Hematopoietic multipotent progenitor cell (in vitro differentiated cells): ENCODE results near the gene WDR37. TPM values are rescaled to one million over a fixed set of nuclear protein-coding genes. Genes with fewer than 3 reads are reported as not detected.
A peak's percentile ranks its signal among the peaks of the same experiment; 100 is the strongest.
"Not testable (repeated sequence)": the region's sequence is repeated elsewhere in the genome, so short reads cannot be mapped to it uniquely, and the experiment has no call there.

Experiments used
- DNase-seq, 3 donors: peaks; one replicate each; pipeline ENCODE4 v3.0.0-alpha.2; 2011 to 2015; ENCODE audit warnings: low read depth in 2 of 3, low spot score in 2 of 3
- total RNA-seq: library from RNA; depleted of rRNA; stranded (reverse); fragments of >200 nt; gene quantifications from one replicate; pipeline ENCODE4 v1.2.3, GENCODE V29; 2012

The WDR37 gene
- total RNA-seq, 1 donor: 18.0 TPM

DNA sequence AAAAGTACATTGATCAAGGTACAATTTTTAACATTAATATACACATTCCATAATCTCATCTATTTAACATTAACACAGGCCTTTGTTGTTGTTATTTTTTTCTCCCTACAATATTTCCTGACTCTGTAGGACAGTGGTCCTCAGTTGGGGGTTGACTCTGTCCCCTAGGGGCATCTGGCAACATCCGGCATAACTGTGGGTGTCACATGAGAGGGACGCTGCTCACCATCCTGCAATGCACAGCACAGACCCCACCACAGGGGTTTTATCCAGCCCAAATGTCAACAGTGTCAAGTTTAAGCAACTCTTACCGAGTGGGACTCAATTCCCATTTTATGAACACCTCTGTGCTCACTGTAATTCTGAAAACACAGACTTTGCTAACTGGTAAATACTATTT lies 16.1 kb upstream of the WDR37 start:
- DNase-seq: no peak

DNA sequence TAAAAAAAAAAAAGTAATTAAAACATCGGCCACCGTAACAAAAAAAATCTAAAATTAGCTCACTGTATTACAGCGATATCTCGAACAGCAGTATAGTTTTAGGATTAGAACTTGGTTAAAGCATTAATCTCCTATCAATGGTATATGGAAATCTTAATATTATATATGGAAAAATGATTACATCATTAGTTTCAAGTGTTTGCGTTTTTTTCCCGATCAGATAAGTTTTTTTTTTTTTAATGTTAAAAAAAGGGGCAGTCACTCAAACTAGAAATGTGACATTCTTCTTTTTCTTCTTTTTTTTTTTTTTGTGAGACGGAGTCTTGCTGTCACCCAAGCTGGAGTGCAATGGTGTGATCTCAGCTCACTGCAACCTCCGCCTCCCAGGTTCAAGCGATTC lies 14.7 kb upstream of the WDR37 start:
- no peak for DNase-seq

DNA sequence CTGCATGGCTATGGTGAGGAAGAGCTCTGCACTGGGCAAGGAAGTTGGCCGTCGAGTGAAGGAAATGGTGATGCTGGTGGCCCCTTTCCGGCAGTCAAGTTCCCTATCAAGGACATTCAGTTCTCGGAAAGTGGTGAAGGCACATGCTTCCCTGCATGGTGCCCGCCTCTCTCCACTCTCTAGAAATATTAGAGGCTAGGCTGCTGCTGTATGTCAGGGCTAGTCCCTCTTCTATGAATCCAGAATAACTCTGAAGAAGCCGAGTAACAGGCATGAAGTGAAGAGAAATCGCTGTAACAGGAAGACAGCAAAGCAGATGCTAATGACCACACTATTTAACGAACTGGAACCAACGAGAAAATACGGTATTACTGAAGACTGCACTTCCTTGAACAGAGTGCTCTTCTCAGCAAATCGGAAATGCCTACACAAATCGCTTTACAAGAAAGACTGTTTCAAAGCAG lies 12.6 kb upstream of the WDR37 start:
- DNase-seq: peak in 1 of 3 donors; percentile 62

DNA sequence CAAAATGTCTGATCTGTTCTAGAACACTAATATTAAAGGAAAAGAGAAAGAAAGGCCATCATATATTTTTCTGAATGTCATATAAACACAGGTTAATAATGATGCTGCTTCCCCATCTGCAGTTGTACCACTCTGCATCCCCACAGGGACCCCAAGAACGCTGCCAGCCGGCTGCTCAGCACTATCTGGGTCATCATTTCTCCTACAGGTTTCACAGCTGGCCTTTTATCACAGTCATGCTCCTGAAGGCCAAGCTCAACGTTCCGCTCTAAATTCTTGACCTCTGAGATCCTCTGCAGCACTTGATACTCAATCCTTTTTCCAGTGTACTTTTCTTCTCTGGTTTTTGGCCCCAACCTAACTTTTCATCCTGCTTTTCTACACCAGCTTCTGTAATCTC lies 12.0 kb upstream of the WDR37 start:
- DNase-seq: no peak

DNA sequence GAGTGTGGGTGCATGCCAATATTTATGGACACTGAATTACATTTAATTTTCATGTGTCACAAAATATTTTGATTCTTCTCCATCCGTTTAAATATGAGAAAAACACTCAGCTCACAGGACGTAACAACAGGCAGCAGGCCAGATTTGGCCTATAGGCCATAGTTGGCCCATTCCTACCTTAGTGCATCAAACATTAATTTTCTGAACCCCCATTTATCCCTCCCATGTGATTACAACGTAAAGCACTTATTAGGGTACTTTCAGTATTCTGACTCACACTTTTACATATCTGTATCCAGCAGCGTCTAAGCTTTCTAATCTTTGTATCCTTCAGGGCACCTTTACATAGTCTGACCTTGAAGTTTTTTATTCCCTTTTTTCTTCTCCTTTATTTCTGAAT lies 11.2 kb upstream of the WDR37 start:
- no peak for DNase-seq

DNA sequence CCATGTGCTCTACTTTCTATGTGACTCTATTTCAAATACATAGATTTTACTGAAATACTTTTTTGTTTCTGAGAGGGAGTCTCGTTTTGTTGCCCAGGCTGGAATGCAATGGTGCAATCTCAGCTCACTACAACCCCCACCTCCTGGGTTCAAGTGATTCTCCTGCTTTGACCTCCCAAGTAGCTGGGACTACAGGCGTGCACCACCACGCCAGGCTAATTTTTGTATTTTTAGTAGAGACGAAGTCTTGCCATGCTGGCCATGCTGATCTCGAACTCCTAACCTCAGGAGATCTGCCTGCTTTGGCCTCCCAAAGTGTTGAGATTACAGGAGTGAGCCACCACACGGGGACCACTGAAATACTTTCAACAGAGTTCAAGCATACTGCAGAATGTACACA lies 10.8 kb upstream of the WDR37 start:
- no peak for DNase-seq

DNA sequence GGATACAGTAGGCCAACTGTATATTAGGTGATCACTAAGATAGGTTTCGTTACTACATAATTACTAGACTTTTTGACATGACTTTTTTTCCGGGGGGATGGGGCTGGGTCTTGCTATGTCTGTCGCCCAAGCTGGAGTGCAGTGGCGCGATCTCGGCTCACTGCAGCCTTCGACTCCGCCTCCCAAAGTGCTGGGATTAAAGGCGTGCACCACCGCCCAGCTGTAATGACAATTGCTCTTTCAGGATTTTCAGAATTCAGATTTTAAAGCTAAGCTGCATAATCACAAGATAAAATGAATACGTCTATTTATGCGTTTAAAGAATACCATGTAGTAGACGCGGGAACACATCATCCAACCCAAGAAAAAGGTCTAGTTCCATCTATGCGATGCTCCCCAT lies 8.2 kb upstream of the WDR37 start:
- no peak for DNase-seq

DNA sequence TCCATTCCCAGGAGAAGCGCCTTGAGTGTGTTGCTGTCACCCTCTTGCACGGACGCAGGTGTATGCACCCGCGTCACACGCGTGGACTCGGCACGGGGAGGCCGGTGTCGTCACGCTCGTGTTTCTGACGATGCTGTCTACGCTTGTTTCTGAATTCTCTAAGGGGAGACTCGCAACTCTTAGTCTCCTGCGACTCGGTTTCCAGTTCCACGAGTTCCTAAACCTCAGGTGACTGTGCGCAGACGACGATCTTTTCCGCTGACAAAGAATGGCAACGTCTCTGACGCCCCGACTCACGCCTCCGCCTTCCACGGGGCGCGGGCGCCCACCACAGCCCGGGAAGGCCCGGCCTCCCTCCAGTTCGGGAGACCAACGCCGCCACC lies 7.8 kb upstream of the WDR37 start:
- no peak for DNase-seq

DNA sequence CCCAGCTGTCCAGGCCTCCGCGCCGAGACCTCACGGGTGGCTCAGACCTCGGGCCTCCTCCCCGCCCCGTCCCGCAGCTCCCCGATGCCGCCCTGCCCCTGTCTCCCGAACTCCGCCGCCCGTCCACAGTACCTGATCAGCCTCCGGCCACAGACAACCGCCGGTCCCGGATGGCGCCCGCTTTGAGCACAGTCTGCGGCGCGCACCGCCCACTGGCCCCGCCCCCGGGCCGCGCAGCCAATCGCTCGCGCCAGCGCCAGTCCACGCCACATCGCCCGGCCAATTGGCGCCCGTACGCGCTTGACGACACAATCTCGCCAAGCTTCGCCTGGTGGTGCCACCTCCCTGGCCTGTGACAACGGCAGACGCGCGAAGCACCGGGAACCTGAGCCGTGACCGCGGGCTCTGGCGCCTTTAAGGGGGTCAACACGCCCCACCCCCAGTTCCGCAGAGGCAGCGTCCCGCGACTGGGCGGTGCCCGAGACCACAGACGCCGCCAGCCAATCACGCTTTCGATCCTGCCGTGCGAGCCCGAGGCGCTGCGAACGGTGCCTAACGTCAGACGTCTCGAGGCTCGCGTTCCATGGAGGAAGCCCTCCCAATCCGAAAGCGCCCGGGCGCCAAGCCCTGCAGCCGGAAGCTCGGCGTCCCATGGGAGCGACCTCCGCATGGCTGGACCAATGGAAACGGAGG lies 7.3 kb upstream of the WDR37 start, which contains the start of gene IDI1:
Gene IDI1, minus strand, starts transcription at position 388 of the 693 bp plus-strand sequence. Its CDS starts 116 bp downstream, at position 272.
- DNase-seq: peak; percentile 94 to 98 (median 98)

DNA sequence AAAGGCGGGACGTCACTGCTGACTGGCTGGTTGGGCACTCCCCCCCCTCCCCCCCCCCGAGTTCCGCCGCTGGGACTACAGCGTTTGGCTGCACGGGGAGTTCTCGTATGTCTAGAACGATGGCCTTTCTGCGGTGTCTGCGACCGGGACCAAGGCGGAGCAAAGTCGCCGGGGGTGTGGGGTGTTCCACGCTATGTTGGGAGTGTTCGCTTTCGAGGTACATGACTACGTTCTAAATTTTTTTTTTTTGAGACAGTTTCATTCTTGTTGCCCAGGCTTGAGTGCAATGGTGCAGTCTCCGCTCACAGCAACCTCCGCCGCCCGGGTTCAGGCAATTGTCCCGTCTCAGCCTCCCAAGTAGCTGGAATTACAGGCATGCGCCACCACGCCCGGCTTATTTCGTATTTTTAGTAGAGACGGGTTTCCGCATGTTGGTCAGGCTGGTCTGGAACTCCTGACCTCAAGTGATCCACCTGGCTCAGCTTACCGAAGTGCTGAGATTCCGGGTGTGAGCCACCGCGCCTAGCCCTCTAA lies 6.7 kb upstream of the WDR37 start:
- no peak for DNase-seq

DNA sequence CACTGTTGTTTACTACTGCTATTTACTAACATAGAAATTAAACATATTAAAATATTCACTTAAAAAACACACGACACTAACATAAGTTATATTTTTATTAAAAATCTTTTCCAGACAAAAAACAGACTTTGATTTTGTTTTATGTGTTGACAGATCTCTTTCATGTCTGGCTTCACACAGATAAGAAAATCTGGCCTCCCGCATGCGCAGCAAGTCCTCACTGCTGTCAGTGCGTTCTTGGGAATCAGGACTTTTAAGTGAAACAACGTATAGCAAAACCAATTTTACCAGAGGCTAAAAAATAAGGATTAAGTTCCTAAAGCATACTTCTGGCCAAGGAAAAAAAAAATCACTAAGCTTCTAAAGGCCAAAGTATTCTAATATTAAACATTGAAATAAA lies 6.0 kb upstream of the WDR37 start:
- no peak for DNase-seq

DNA sequence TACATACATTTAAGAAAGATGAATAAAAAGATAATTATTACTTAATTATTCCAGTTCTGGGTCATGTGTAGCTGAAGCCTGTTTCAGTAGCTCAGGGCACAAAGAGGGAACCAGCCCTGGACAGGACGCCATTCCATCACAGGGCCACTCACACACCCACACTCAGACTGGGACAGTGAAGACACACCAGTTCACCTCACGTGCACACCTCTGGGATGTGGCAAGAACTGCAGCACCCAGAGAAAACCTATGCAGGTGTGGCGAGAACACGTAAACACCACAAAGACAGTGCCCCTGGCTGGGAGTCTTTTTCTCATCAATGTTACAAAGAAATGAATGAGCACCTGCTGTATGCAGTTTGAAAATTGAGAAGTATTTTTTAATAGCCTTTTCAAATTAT lies 5.6 kb upstream of the WDR37 start:
- no peak for DNase-seq

DNA sequence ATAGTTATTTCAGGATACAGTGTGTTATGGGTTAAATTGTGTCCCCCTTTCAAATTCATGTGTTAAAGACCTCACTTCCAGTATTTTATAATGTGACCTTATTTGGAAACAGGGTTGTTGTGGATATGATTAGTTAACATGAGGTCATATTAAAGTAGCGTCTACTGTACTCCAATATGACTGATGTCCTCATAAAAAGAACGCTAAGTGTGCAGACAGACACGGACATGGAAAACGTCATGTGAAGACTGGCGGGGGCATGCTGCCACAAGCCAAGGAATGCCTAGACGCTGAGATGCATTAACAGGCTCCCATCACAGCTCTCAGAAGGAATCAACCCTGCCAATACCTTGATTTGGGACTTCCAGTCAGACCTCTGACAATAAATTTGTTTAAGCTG lies 1.5 kb upstream of the WDR37 start:
- no peak for DNase-seq

DNA sequence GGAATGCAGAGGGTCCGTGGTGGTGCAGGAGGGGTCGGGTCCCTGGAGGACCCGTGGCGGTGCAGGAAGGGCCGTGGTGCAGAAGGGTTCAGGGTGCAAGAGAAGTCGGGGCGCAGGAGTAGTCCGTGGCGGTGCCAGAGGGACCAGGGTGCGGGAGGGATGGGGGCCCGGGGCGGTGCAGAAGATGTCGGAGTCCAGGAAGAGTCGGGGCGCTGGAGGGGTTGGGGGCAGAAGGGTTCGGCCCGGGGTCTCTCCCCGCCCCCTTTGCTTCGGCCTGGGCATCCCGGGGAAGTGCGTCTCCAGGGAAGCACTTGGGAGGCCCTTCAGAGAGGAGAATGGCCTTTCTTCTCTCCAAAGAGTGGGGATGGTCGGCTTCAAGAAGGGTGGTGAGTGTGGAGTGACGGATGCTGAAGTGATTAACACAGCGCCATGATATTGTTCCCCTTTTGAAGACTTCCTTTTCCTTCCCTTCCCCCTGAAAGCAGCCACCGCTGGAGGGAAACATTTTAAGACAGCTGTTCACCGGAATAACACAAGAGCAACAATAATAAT lies 997 bp downstream of the WDR37 start:
- DNase-seq: peak in 2 of 3 donors; percentile 66 to 74

DNA sequence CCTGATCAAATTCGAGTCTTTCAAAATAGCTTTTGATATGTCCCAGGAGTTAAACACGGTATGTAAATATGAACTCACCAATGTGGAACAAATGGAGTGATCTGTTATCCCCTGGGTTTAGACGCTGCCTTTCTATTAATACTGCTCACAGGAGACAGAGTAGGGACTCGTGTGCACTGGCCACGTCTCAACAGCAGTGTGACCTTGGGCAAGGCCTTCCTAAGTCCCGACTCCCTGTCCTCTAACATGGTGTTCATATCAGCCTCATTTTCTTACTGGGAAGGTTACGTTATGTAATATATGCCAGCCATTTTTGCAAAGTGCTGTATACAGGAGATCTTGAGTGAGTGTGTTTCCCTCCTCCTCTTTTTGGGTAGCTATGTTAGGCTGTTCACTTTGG lies 1.8 kb downstream of the WDR37 start:
- DNase-seq: no peak

DNA sequence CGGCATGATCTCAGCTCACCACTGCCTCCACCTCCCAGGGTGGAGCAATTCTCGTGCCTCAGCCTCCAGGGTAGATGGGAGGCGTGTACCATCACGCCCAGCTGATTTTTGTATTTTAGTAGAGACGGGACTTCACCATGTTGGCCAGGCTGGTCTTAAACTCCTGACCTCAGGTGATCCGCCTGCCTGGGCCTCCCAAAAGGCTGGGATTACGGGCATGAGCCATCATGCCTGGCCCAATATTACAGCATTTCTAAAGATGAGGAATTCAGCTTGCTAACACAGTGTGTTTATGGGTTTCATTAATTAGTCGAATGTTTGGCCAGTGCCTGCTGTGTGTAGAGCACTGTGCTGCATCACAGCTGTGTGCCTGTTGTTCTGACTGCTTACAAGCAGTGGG lies 3.7 kb downstream of the WDR37 start:
- DNase-seq: no peak

DNA sequence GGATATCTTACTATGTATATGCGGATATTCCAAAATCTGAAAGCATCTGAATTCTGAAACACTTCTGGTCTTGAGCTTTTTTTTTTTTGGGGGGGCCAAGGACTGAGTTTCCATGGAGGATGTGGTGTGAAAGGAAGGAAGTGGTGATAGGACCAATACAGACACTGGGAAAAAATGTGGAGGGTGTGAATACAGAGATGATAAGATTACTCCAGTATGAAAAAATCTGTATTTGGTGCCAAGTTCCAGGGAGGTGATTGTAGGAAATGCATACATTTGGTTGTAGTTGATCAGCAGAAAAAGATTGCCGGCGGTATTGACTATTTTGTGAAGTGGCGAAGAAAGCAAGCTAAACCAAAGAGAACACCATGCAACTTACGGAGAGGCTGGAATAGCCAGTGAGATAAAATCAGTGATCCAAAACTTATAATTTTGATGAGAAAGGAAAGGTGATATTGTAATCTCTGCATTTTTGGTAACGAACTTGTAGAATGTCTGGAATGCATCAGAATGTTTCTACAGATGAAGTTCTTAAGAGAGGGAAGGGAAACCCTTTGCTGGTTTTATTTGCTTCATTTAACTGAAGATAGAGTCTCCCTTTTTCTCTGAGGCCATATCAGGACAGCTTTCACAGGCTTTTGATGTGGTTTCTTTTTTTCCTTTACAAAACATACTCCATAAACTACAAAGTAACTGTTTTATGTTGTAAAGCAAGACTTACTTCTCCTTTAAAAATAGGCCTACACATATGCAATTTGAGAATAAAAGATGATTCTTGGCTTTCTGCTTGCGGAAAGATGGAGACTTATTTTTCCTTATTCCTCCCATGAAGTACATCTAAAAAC lies 6.0 kb downstream of the WDR37 start:
- DNase-seq: no peak

DNA sequence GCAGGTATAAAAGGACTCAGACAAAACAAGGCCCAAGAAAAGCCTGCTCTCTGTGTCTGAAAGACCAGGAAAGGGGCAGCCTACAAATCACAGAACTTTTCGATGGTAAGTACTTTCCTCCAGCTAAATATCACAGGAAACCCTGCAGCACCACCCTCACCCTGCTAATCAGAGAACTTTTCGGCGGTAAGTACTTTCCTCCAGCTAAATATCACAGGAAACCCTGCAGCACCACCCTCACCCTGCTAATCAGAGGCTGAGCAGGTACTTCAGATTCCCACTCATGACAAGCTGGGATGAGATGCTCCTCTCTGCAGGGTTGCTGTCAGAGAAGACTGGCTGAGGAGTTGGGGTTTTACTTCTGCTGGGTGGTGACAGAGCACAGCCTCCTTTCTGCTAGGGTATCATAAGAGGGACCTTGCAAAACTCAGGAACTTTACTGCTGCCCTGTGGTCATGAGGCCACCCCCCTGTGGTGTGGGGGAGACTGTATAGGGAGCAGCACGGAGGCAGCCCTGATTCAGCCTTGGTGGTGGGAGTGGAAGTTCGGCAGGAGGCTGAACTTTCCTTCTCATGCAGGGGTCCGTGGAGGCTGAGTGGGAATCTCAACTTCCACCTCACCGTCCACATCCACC lies 7.2 kb downstream of the WDR37 start:
- DNase-seq: no peak

DNA sequence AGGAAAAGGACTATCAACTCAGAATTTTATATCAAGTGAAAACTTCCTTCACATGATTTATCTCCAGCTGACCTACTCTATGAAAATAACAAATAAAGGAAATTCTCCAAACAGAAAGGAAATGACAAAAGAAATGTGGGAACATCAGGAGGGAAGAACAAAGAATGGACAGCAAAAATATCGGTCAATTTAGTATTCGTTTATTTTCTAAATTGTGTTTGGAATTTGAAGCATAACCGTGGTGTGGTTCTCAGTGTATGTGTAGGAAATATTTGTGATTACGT lies 8.7 kb downstream of the WDR37 start:
- DNase-seq: no peak

DNA sequence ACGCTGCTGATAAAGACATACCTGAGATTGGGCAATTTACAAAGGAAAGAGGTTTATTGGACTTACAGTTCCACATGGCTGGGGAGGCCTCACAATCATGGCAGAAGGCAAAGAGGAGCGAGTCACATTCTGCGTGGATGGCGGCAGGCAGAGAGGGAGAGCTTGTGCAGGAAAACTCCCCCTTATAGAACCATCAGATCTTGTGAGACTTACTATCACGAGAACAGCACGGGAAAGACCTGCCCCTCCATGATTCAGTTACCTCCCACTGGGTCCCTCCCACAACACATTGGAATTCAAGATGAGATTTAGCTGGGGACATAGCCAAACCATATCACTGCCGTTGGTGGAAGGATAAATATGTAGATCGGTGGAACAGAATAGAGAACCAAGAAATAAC lies 10.5 kb downstream of the WDR37 start:
- not testable (repeated sequence) for DNase-seq
